Stimulated activated CD8-positive, alpha-beta memory T cell treated with anti-CD3 and anti-CD28 coated beads, Interleukin-7, amount 100 ng/mL, for 1 hour (primary cell): ENCODE data around the gene CACNA1G.

Experiments used
- DNase-seq, 2 donors: peaks; one replicate each; pipeline ENCODE4 v3.0.0-alpha.2; 2020; ENCODE audit warnings: low read depth in 2 of 2

The CACNA1G gene

DNA sequence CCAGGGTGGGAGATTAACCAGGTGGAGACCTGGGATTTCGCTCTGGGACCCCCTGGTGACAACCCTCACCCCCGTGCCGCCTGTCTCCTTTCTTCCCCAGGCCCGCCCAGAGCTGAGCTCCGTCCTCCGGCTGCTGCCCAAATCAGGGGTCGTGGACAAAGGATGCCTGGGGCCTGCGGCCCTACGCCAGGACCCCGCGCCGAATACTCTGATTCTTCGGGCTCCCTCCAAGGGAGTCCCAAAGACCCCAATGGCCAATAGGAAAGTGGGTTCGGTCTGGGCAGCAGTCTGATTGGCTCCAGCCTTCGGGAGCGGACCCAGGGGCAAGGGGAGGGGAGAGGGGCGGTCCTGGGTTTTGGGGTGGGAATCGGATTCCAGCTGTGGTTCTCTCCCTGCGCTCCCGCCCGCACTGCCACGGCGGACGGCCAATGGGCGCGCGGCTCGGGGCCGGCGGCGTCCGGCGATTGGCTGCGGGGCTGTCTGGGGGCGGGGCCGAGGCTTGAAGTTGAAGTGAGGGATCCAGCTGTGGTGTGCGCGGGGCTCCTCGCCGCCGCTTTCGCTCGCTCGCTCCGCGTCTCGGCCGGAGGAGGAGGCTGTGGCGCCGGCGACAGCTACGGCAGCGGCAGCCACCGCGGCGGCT lies at the start of gene CACNA1G:
Gene CACNA1G (plus strand): TSS at position 531 of the 640 bp plus-strand sequence. CDS start 745 bp downstream, outside the sequence.
- DNase-seq = peak; percentile 65 to 76

- no peak for DNase-seq
These were observed 49.5 kb upstream of the CACNA1G start for GRCh38 chr17:50511058-50511457.

GRCh38 chr17:50513495-50513894 lies 47.0 kb upstream of the CACNA1G start:
- DNase-seq = no peak

DNA sequence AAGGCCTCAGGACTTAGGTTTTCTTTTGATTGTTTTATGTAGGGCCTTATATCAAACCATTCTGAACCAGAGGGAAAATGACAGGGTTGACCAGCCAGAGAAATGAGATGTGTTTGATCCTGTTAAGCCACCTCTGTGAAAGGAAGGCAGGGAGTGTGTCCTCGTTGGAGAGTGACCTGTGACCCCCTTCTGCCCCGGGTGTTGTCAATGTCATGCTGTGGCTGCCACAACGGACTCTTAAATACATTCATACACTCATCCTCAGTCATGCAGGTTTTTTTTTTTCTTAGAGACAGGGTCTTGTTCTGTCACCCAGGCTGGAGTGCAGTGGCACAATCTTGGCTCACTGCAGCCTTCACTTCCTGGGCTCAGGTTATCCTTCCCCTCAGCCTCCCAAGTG lies 46.1 kb upstream of the CACNA1G start:
- no peak for DNase-seq

- DNase-seq = no peak
These were observed 45.4 kb upstream of the CACNA1G start for GRCh38 chr17:50514936-50515702.

GRCh38 chr17:50517011-50517410 lies 43.5 kb upstream of the CACNA1G start:
- DNase-seq = no peak

- no peak for DNase-seq
These were observed 42.8 kb upstream of the CACNA1G start for GRCh38 chr17:50517504-50518383.

DNA sequence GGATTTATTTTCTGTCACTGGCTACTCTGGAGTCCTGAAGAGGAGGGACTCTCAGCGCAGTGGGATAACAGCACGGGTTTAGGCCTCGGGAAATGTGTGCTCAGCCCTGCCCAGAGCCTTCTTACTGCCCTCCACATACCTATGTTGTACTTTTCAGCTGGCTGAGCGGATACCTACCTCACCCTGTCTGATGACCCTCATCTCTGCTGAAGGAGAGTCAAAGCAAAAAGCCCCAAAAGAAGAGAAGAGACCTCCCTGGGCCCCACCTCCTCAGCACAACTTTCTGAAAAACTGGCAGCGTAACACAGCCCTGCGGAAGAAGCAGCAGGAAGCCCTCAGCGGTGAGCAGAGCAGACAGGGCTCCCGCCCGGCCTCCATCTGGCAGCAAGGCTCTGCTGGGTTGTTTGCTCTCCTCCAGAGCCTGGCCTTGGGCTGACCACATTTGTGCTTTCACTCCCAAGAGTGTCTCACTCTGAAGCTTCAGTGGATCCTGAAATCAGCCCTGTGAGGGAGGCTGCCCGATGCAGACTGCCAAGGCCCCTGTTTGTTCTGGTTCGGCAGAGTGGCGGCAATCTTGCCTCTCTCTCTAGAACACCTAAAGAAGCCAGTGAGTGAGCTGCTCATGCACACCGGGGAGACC lies 42.0 kb upstream of the CACNA1G start:
- DNase-seq = no peak

- DNase-seq = no peak
These were observed 41.2 kb upstream of the CACNA1G start for GRCh38 chr17:50519141-50519834.

GRCh38 chr17:50520483-50520882 lies 40.0 kb upstream of the CACNA1G start:
- no peak for DNase-seq

- no peak for DNase-seq
These were observed 39.0 kb upstream of the CACNA1G start for GRCh38 chr17:50521514-50521913.

DNA sequence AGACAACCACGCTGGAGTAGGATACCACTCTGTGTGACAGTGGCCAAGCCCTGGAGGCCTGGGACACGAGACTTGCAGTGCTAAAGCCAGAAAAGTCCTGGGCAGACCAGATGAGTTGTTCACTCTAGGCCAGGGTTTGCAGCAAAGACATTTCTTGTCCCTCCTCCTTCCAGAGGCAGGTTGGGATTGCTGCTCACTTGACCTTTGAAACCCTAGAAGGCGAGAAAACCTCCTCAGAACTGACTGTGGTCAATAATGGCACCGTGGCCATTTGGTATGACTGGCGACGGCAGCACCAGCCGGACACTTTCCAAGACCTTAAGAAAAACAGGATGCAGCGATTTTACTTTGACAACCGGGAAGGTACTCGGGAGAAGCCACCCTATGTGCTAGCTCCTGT lies 37.7 kb upstream of the CACNA1G start:
- DNase-seq = no peak

DNA sequence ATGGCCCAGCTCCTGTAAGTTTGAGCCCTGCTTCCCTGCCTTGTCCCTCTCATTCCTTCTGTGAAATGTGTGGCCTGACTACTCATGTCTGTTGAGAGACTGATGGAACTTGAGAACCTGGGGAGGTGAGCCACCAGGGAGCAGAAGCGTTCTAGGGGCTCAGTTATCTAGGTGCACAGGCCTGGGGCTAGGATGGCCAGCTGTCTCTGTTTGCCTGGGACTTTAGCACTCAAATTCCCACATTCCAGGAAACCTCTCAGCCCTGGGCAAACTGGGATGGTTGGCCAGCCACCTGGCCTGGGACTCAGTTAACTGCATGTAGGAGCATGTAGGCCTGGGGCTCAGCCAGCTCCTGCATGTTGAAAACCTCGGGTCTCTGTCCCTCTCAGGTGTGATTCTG lies 37.3 kb upstream of the CACNA1G start:
- no peak for DNase-seq

DNA sequence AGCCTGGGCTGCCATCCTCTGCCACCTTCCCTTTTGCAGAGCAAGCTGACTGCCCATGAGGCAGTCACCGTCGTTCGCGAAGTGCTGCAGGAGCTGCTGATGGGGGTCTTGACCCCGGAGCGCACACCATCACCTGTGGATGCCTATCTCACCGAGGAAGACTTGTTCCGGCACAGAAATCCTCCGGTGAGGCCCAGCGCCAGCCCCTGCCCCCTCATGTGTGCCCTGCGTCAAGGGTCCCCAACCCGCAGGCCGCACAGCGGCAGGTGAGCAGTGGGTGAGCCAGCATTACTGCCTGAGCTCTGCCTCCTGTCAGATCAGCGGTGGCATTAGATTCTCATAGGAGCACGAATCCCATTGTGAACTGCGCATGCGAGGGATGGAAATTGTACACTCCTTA lies 35.7 kb upstream of the CACNA1G start:
- no peak for DNase-seq

- no peak for DNase-seq
These were observed 33.3 kb upstream of the CACNA1G start for GRCh38 chr17:50527155-50527762.

- no peak for DNase-seq
These were observed 32.5 kb upstream of the CACNA1G start for GRCh38 chr17:50527949-50528474.

- no peak for DNase-seq
These were observed 30.7 kb upstream of the CACNA1G start for GRCh38 chr17:50529849-50530248.

GRCh38 chr17:50531428-50532025 lies 29.0 kb upstream of the CACNA1G start:
- no peak for DNase-seq

- no peak for DNase-seq
These were observed 28.0 kb upstream of the CACNA1G start, which contains the start of gene EPN3 for GRCh38 chr17:50532452-50533024. EPN3 (plus strand) TSS chr17:50532735; CDS start chr17:50536557, 3,822 bp downstream.

GRCh38 chr17:50533185-50533584 lies 27.3 kb upstream of the CACNA1G start:
- no peak for DNase-seq
